Keratinocyte (primary cell): ENCODE data around the gene C22orf31. TPM values are rescaled to one million over a fixed set of nuclear protein-coding genes. Genes with fewer than 3 reads are reported as not detected.
A peak's percentile ranks its signal among the peaks of the same experiment; 100 is the strongest.

Source experiments
- DNase-seq: peaks from one replicate; pipeline ENCODE4 v3.0.0-alpha.2; 2011; ENCODE audit warnings: low read depth, missing footprints, low spot score
- FAIRE-seq: peaks from 2 replicates; lab custom pipeline; 2011; peaks lifted over from hg19 to GRCh38; lab: Jason Lieb, UNC
- H2AFZ ChIP-seq: 2 replicates; pipeline ENCODE4 v1.6.0; 2012; ENCODE audit warnings: low read length, control low read depth, inconsistent platforms; ENCODE audit not compliant: control insufficient read depth
- H3K27ac ChIP-seq: 2 replicates; pipeline ENCODE4 v1.5.1; 2011; ENCODE audit warnings: low read length; ENCODE audit not compliant: control insufficient read depth, insufficient read depth
- H3K27me3 ChIP-seq: 3 replicates; pipeline ENCODE4 v1.6.0; 2011; ENCODE audit warnings: low read length; ENCODE audit not compliant: control insufficient read depth, insufficient read depth; ENCODE audit errors: extremely low read depth
- H3K36me3 ChIP-seq, 2 experiments: 2 replicates in 1 of 2; 3 replicates in 1 of 2; pipeline ENCODE4 v1.5.1; 2011; ENCODE audit warnings: low read length in 2 of 2, mild to moderate bottlenecking in 1 of 2; ENCODE audit not compliant: control insufficient read depth in 2 of 2, insufficient read depth in 2 of 2; ENCODE audit errors: extremely low read depth in 1 of 2
- H3K4me1 ChIP-seq: 3 replicates; pipeline ENCODE4 v1.5.1; 2011; ENCODE audit warnings: low read length; ENCODE audit not compliant: control insufficient read depth, insufficient read depth; ENCODE audit errors: extremely low read depth
- H3K4me2 ChIP-seq: 3 replicates; pipeline ENCODE4 v1.6.0; 2011; ENCODE audit warnings: low read depth, low read length; ENCODE audit not compliant: control insufficient read depth, insufficient read depth; ENCODE audit errors: extremely low read depth
- H3K4me3 ChIP-seq, 3 experiments: fragments of 200-600 bp in 1 of 3; sonication (generic) in 1 of 3; 2 replicates in 2 of 3; 3 replicates in 1 of 3; pipeline ENCODE4 v1.5.1; 2011 to 2016; ENCODE audit warnings: low read length in 3 of 3, mild to moderate bottlenecking in 3 of 3, control low read depth in 2 of 3, inconsistent platforms in 1 of 3, low read depth in 1 of 3, mixed read lengths in 1 of 3, mixed run types in 1 of 3, moderate library complexity in 1 of 3; ENCODE audit not compliant: control insufficient read depth in 2 of 3, insufficient read depth in 2 of 3; ENCODE audit errors: extremely low read depth in 1 of 3
- H3K79me2 ChIP-seq: 2 replicates; pipeline ENCODE4 v1.6.0; 2012; ENCODE audit warnings: low read length; ENCODE audit not compliant: control insufficient read depth, insufficient read depth
- H3K9ac ChIP-seq: 3 replicates; pipeline ENCODE4 v1.6.0; 2011; ENCODE audit warnings: low read length; ENCODE audit not compliant: control insufficient read depth, insufficient read depth; ENCODE audit errors: extremely low read depth
- H3K9me1 ChIP-seq: 3 replicates; pipeline ENCODE4 v1.6.0; 2011; ENCODE audit warnings: low read length; ENCODE audit not compliant: control insufficient read depth, insufficient read depth; ENCODE audit errors: extremely low read depth
- H3K9me3 ChIP-seq: 2 replicates; pipeline ENCODE4 v1.5.1; 2012; ENCODE audit warnings: low read depth, low read length; ENCODE audit not compliant: control insufficient read depth
- H4K20me1 ChIP-seq: 3 replicates; pipeline ENCODE4 v1.6.0; 2011; ENCODE audit warnings: low read length; ENCODE audit not compliant: control insufficient read depth, insufficient read depth; ENCODE audit errors: extremely low read depth
- EZH2 ChIP-seq: IDR thresholded peaks from one replicate; pipeline ENCODE4 v1.6.1; 2012; ENCODE audit warnings: inconsistent platforms, mild to moderate bottlenecking, low read length, moderate library complexity
- dilution Hi-C: fragments of 300-500 bp; cut with MboI; formaldehyde crosslinking; loops from one replicate; pipeline ENCODE4 v1.7.0; 2020; ENCODE audit warnings: low sequenced_read_pairs; ENCODE audit not compliant: extremely low pct_ligation_motif_present
- polyA plus RNA-seq, 5 experiments: library from polyadenylated mRNA; depleted of rRNA in 3 of 5; stranded (reverse) in 3 of 5; stranded (forward) in 1 of 5; unstranded in 1 of 5; fragments of >200 nt; gene quantifications; 1 replicate in 1 of 5; 2 replicates in 3 of 5; 3 replicates in 1 of 5; pipeline versions ENCODE4 v1.2.1 to v1.2.3, GENCODE V29; 2011 to 2012; ENCODE audit warnings: missing spikeins in 2 of 5, low read depth in 1 of 5, low replicate concordance in 1 of 5
- TF ChIP-seq, protein P1 (sequence below), 3 experiments: IDR thresholded peaks in 1 of 3; conservative IDR thresholded peaks in 1 of 3; optimal IDR thresholded peaks in 1 of 3; 2 replicates in 2 of 3; 3 replicates in 1 of 3; pipeline versions ENCODE3 to v1.5.1; 2011; ENCODE audit warnings: low read length in 3 of 3, mild to moderate bottlenecking in 3 of 3, moderate library complexity in 2 of 3, control low read depth in 1 of 3, inconsistent platforms in 1 of 3; ENCODE audit not compliant: insufficient read depth in 2 of 3; ENCODE audit errors: extremely low read depth in 1 of 3

C22orf31 gene
- polyA plus RNA-seq, 1 donor (not counting 4 experiments of a cell fraction or from before 2014, with no cell fraction given) = not detected

DNA sequence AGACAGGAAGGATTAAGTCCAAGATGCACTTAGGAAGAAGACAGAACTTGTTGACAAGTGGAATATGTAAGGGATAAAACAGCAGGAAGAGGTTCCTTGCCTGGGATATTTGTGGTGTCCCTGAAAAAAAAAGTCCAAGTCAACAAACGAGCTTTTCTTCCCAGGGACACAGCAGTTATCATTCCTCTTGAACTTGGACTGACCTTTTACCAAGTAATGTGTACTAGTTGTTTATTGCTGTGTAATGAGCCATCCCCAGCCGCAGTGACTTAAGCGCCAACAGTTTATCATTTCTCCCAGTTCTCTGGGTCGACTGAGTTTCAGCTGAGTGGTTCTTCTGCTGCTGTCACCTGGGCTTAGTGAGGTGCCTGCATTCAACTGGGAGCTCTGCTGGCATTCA lies 48.2 kb upstream of the C22orf31 start:
- no peak for TF ChIP-seq EZH2
- TF ChIP-seq, protein P1, sequence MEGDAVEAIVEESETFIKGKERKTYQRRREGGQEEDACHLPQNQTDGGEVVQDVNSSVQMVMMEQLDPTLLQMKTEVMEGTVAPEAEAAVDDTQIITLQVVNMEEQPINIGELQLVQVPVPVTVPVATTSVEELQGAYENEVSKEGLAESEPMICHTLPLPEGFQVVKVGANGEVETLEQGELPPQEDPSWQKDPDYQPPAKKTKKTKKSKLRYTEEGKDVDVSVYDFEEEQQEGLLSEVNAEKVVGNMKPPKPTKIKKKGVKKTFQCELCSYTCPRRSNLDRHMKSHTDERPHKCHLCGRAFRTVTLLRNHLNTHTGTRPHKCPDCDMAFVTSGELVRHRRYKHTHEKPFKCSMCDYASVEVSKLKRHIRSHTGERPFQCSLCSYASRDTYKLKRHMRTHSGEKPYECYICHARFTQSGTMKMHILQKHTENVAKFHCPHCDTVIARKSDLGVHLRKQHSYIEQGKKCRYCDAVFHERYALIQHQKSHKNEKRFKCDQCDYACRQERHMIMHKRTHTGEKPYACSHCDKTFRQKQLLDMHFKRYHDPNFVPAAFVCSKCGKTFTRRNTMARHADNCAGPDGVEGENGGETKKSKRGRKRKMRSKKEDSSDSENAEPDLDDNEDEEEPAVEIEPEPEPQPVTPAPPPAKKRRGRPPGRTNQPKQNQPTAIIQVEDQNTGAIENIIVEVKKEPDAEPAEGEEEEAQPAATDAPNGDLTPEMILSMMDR (optimal IDR thresholded peaks at IDR 0.05 in 1 of 3, IDR thresholded peaks at IDR 0.05 in 1 of 3, conservative IDR thresholded peaks at IDR 0.05 in 1 of 3; ENCODE audit: extremely low read depth in 1 of 3, insufficient read depth in 2 of 3, low read length in 3 of 3) = no peak
- no peak overlapping the region for H3K9ac ChIP-seq
- H3K4me2 ChIP-seq = no peak overlapping the region
- no peak for FAIRE-seq
- H3K36me3 ChIP-seq = no peaks in the 10 kb centered on the region
- no peak overlapping the region for H3K27ac ChIP-seq
- no peaks in the 10 kb centered on the region for H3K9me3 ChIP-seq
- H3K79me2 ChIP-seq = no peaks in the 10 kb centered on the region
- H3K4me1 ChIP-seq = peaks cover 12% of the 10 kb centered on the region
- H4K20me1 ChIP-seq = no peaks in the 10 kb centered on the region
- dilution Hi-C loops = no loop called here
- no peaks in the 10 kb centered on the region for H3K9me1 ChIP-seq
- H3K4me3 ChIP-seq = no peak overlapping the region
- no peaks in the 10 kb centered on the region for H3K27me3 ChIP-seq
- no peak overlapping the region for H2AFZ ChIP-seq
- no peak for DNase-seq

DNA sequence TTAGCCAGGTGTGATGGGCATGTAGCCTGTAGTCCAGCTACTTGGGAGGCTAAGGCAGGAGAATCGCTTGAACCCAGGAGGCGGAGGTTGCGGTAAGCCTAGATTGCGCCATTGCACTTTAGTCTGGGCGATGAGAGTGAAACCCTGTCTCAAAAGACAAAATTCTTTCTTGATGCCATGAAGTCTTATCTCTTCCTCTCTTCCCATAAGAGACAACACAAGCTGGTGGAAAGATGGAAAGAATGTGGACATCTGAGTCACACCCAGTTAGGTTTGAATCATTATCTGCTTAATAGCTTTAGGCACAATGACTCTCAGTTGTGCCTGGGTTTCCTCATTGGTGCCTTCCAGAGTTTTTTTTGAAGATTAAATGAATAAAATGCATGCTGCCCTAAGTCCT lies 46.5 kb upstream of the C22orf31 start:
- H2AFZ ChIP-seq = no peak overlapping the region
- no peaks in the 10 kb centered on the region for H4K20me1 ChIP-seq
- no peak overlapping the region for H3K4me2 ChIP-seq
- H3K79me2 ChIP-seq = no peaks in the 10 kb centered on the region
- DNase-seq = peak; percentile 15
- H3K4me1 ChIP-seq = peaks cover 12% of the 10 kb centered on the region
- H3K4me3 ChIP-seq = no peak overlapping the region
- H3K36me3 ChIP-seq = no peaks in the 10 kb centered on the region
- dilution Hi-C loops = no loop called here
- H3K27me3 ChIP-seq = no peaks in the 10 kb centered on the region
- TF ChIP-seq, protein P1 (optimal IDR thresholded peaks at IDR 0.05 in 1 of 3, IDR thresholded peaks at IDR 0.05 in 1 of 3, conservative IDR thresholded peaks at IDR 0.05 in 1 of 3; ENCODE audit: extremely low read depth in 1 of 3, insufficient read depth in 2 of 3, low read length in 3 of 3) = no peak
- TF ChIP-seq EZH2 = no peak
- no peak overlapping the region for H3K27ac ChIP-seq
- FAIRE-seq = peak; percentile 97
- no peaks in the 10 kb centered on the region for H3K9me3 ChIP-seq
- H3K9ac ChIP-seq = no peak overlapping the region
- H3K9me1 ChIP-seq = no peaks in the 10 kb centered on the region
